Neutrophil (primary cell): ENCODE measurements around the gene INPP5A.

Source experiments
- H3K27ac ChIP-seq: fragments of 200-600 bp; sonication (generic); 2 replicates; pipeline ENCODE4 v1.5.1; 2016; ENCODE audit warnings: mild to moderate bottlenecking, moderate library complexity
- H3K27me3 ChIP-seq: fragments of 200-600 bp; sonication (generic); 2 replicates; pipeline ENCODE4 v1.6.0; 2016; ENCODE audit warnings: mild to moderate bottlenecking
- H3K36me3 ChIP-seq: fragments of 200-600 bp; sonication (generic); 2 replicates; pipeline ENCODE4 v1.5.1; 2017
- H3K4me1 ChIP-seq, 2 experiments: fragments of 200-600 bp in 1 of 2; sonication (generic) in 1 of 2; 1 replicate in 1 of 2; 2 replicates in 1 of 2; pipeline versions ENCODE4 v1.5.1 to v1.6.1; 2013 to 2016; ENCODE audit warnings: low read depth in 1 of 2, low read length in 1 of 2, mild to moderate bottlenecking in 1 of 2, moderate library complexity in 1 of 2; ENCODE audit not compliant: control insufficient read depth in 1 of 2, insufficient read depth in 1 of 2
- H3K4me3 ChIP-seq, 2 experiments: fragments of 200-600 bp in 1 of 2; sonication (generic) in 1 of 2; 1 replicate in 1 of 2; 2 replicates in 1 of 2; pipeline ENCODE4 v1.5.1; 2013 to 2016; ENCODE audit warnings: low read depth in 1 of 2, low read length in 1 of 2, mild to moderate bottlenecking in 1 of 2, moderate library complexity in 1 of 2
- H3K9me3 ChIP-seq: fragments of 200-600 bp; sonication (generic); 2 replicates; pipeline ENCODE4 v1.5.1; 2016
- TF ChIP-seq, protein P1 (sequence below): fragments of 200-600 bp; sonication (generic); IDR thresholded peaks from 2 replicates; pipeline ENCODE4 v1.5.1; 2016; ENCODE audit warnings: antibody characterized with exemption

Gene INPP5A

DNA sequence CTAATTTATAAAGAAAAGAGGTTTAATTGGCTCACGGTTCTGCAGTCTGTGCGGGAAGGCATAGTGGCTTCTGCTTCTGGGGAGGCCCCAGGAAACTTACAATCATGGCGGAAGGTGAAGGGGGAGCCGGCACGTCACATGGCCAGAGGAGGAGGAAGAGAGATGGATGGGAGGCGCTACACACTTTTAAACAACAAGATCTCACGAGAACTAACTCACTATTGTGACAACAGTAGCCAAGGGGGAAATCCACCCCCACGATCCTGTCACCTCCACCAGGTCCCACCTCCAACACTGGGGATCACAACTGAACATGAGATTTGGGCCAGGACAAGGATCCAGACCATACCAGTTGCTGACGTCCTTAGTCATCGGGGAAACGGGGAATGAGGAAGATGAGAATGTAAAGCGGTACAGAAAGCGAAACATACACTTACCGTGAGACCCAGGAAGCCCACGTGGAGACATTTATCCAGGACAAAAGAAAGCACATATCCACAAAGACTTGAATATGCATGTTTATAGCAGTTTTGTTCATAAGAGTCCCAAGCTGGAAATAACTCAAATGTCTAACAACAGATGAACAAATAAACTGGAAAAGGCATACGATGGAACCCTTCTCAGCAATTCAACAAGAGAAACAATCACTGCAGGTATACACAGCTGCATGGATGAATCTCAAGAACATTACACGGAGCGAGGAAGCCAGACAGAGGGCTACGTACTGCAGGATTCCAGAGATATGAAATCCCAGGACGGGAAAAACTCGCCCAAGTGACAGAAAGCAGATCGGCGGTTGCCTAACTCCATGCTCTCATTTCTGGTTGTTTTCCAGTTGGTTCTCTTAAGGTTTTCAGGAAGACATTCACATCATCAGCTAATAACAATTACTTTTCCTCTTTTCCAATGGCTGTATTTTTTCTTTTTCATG is 26.2 kb upstream of the INPP5A start:
- Histone ChIP-seq H3K4me3 (no peak overlapping the region), H3K9me3 (no peaks in the 10 kb centered on the region), H3K4me1 (peaks cover 5 to 11% of the 10 kb centered on the region in 2 experiments), H3K27me3 (no peaks in the 10 kb centered on the region), H3K27ac (no peak overlapping the region), H3K36me3 (no peaks in the 10 kb centered on the region)
- TF ChIP-seq, protein P1, sequence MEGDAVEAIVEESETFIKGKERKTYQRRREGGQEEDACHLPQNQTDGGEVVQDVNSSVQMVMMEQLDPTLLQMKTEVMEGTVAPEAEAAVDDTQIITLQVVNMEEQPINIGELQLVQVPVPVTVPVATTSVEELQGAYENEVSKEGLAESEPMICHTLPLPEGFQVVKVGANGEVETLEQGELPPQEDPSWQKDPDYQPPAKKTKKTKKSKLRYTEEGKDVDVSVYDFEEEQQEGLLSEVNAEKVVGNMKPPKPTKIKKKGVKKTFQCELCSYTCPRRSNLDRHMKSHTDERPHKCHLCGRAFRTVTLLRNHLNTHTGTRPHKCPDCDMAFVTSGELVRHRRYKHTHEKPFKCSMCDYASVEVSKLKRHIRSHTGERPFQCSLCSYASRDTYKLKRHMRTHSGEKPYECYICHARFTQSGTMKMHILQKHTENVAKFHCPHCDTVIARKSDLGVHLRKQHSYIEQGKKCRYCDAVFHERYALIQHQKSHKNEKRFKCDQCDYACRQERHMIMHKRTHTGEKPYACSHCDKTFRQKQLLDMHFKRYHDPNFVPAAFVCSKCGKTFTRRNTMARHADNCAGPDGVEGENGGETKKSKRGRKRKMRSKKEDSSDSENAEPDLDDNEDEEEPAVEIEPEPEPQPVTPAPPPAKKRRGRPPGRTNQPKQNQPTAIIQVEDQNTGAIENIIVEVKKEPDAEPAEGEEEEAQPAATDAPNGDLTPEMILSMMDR: no peak

DNA sequence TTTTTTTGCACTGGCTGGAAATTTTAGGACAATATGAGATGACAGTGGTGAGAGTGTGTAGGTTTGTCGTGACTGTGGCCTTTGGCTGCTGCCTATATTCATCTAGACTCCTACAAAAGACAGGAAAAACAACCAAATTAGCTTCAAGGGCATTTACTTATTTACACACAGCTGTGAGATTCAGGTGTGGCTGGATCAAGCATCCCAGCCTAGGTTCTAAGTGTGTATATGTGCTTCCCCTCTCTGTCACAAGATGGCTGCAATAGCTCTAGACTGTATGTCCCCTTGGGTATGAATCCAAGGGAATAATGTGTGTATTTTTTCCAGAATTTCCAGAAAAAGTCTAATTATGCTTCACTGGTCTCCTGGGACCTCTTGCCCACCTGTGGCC is 25.5 kb upstream of the INPP5A start:
- Histone ChIP-seq H3K9me3 (no peaks in the 10 kb centered on the region), H3K27ac (no peak overlapping the region), H3K4me3 (no peak overlapping the region), H3K27me3 (peaks cover 2% of the 10 kb centered on the region), H3K4me1 (peaks cover 5 to 11% of the 10 kb centered on the region in 2 experiments), H3K36me3 (no peaks in the 10 kb centered on the region)
- TF ChIP-seq, protein P1: no peak

DNA sequence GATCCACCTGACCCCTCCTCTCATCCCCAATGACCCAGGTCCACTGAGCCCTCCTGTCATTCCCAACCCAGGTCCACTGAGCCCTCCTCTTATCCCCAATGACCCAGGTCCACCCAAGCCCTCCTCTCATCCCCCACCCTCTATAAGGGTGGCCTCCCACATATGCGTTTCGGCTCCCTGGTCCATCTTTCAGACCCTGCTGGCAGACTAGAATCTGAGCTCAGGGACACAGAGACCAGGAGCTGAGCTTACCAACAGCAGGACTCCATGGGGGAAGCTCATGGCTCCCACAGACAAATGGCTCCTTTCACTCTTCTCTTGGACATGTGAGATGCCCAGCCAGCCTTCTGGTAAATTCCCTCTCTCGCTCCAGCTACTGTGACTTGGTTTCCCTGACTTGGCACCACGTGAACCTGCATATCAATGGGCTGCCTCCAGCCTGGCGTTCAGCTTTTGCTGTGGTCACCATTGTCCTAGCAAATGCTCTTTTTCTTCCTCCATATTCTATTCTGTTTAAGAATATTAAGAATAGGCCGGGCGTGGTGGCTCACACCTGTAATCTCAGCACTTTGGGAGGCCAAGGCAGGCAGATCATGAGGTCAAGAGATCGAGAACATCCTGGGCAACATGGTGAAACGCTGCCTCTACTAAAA is 24.8 kb upstream of the INPP5A start:
- no peaks in the 10 kb centered on the region for H3K9me3 ChIP-seq
- H3K27ac ChIP-seq: no peak overlapping the region
- TF ChIP-seq, protein P1: no peak
- peaks cover 9% of the 10 kb centered on the region for H3K27me3 ChIP-seq
- no peak overlapping the region for H3K4me3 ChIP-seq
- H3K36me3 ChIP-seq: no peaks in the 10 kb centered on the region
- peaks cover 5 to 11% of the 10 kb centered on the region in 2 experiments for H3K4me1 ChIP-seq

DNA sequence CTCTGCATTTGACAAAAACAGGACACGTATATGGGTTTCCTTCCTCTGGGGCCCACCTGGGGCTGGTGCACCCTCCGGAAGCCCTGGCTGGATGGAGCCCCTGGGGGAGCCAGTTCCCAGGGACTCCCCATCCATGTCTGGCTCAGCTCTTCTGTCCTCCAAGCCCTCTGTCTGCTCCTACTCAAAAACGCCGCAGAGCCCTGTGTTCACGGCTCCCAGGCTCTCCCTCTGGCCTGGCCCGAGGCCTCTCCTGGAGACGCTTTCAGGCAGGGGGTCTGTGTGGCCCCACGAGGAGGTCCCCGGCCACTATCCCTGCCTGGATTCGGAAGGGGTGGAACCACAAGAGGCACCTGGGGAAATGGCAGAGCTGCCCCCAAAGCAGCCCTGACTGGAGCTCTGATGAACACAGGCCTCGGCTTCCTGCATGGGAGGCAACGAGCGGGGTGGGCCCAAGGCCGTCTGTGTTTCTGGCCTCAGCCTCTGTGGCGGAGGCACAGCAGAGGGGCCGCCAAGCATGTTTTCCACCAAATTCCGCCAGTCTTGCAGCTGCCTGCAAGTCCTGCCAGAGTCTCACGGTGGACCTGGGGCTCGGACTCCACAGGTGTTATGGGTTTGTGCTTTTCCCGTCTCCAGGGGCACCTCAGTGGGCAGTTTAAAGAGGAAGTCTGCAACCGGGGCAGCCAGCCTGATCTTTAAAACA is 22.6 kb upstream of the INPP5A start:
- Histone ChIP-seq H3K9me3 (no peaks in the 10 kb centered on the region), H3K36me3 (no peaks in the 10 kb centered on the region), H3K27me3 (peaks cover 26% of the 10 kb centered on the region), H3K4me1 (peaks cover 11 to 13% of the 10 kb centered on the region in 2 experiments), H3K27ac (no peak overlapping the region), H3K4me3 (peak overlapping the region in 1 of 2 experiments; percentile 8)
- TF ChIP-seq, protein P1: no peak

DNA sequence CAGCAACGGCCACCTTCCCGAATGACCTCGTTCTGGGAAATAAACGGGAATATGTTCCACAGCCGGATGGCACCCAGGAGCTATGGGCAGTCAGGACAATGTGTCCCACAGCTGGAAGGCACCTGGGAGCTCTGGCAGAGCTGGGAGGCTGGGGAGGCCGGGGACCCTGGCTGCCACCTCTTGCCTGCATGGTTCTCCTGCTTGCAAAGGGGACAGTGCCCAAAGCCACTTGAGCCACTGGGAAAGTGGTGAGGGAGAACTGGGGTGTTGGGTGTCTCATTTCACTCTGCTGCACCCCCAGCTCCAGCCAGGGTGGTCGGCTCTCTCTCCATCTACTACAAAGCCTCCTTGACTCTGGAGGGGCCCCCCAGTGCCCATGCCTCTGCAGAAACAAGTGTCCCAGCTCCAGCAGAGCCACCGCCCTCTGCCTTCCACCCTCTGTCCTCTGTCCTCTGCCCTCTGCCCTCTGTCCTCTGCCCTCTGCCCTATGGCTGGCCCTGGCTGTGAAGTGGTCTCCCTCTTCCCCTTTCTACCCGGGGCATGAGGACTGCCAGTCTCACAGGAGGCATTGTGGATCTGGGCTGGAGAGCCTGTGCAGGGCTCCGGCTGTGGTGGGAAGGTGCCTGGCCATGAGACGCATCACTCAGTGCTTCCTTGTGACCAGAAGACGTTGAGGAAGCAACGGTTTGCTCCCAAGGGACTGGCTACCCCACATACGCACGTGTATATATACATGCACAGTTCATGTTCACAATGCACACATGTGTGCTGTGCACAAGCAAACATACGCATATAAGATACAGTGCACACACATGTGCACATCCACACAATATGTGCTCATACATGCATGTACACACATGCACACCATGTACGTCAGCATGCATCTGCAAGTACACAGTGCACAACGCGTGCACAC is 21.5 kb upstream of the INPP5A start:
- no peaks in the 10 kb centered on the region for H3K9me3 ChIP-seq
- H3K36me3 ChIP-seq: no peaks in the 10 kb centered on the region
- no peak overlapping the region for H3K27ac ChIP-seq
- H3K4me3 ChIP-seq: no peak overlapping the region
- H3K27me3 ChIP-seq: peaks cover 26% of the 10 kb centered on the region
- peaks cover 11 to 13% of the 10 kb centered on the region in 2 experiments for H3K4me1 ChIP-seq
- TF ChIP-seq, protein P1: no peak
